Measurements from ENCODE around the gene GCNT2.

- TF ChIP-seq POLR2A (IDR thresholded peaks at IDR 0.05) (no peak), CTCF (IDR thresholded peaks at IDR 0.05) (no peak)
Measured at GRCh38 chr6:10583509-10583901, 62.4 kb downstream of the GCNT2 start.
